Neural cell (in vitro differentiated cells): ENCODE measurements around the gene SYT2. TPM values are rescaled to one million over a fixed set of nuclear protein-coding genes. Genes with fewer than 3 reads are reported as not detected.

ENCODE experiments used
- H2AFZ ChIP-seq: fragments of 200-600, 300-800 bp; sonication (generic), shearing (Covaris generic); 2 replicates; pipeline ENCODE4 v1.6.0; 2014; ENCODE audit warnings: low read depth, mild to moderate bottlenecking, antibody characterized with exemption, low read length, moderate library complexity
- H3F3A ChIP-seq: fragments of 200-600 bp; shearing (Covaris generic); 2 replicates; pipeline ENCODE4 v1.6.1; 2016; ENCODE audit warnings: mild to moderate bottlenecking, moderate library complexity, mixed read lengths, antibody characterized with exemption, low read length; ENCODE audit not compliant: insufficient read depth, poor library complexity, severe bottlenecking
- H3K27ac ChIP-seq: fragments of 200-600, 300-800 bp; sonication (generic), shearing (Covaris generic); 2 replicates; pipeline ENCODE4 v1.5.1; 2014; ENCODE audit warnings: mild to moderate bottlenecking, low read length, moderate library complexity
- H3K27me3 ChIP-seq: fragments of 300-800, 200-600 bp; sonication (generic), shearing (Covaris generic); 2 replicates; pipeline ENCODE4 v1.6.0; 2014; ENCODE audit warnings: mild to moderate bottlenecking, low read depth, low read length, moderate library complexity; ENCODE audit not compliant: insufficient read depth
- H3K36me3 ChIP-seq: fragments of 300-800, 200-600 bp; sonication (generic), shearing (Covaris generic); 2 replicates; pipeline ENCODE4 v1.5.1; 2014; ENCODE audit warnings: mild to moderate bottlenecking, antibody characterized with exemption, low read length, moderate library complexity; ENCODE audit not compliant: insufficient read depth
- H3K4me2 ChIP-seq: fragments of 300-800, 200-600 bp; sonication (generic), shearing (Covaris generic); 2 replicates; pipeline ENCODE4 v1.6.0; 2014; ENCODE audit warnings: mild to moderate bottlenecking, low read length
- H3K4me3 ChIP-seq: fragments of 300-800, 200-600 bp; sonication (generic), shearing (Covaris generic); 2 replicates; pipeline ENCODE4 v1.5.1; 2014; ENCODE audit warnings: mild to moderate bottlenecking, low read length, moderate library complexity
- H3K79me2 ChIP-seq: fragments of 200-600 bp; shearing (Covaris generic); replicated peaks from 2 replicates; pipeline ENCODE4 v1.6.0; 2014; ENCODE audit warnings: mild to moderate bottlenecking, low read length, moderate library complexity; ENCODE audit not compliant: insufficient read depth
- H3K9ac ChIP-seq: fragments of 300-800, 200-600 bp; sonication (generic), shearing (Covaris generic); 2 replicates; pipeline ENCODE4 v1.6.1; 2016; ENCODE audit warnings: mild to moderate bottlenecking, low read length, mixed read lengths
- H3K9me2 ChIP-seq: fragments of 200-600 bp; shearing (Covaris generic); 2 replicates; pipeline ENCODE4 v1.6.1; 2016; ENCODE audit warnings: mild to moderate bottlenecking, low read length, mixed read lengths; ENCODE audit not compliant: insufficient read depth
- H3K9me3 ChIP-seq: fragments of 200-600, 300-800 bp; sonication (generic), shearing (Covaris generic); 2 replicates; pipeline ENCODE4 v1.6.1; 2016; ENCODE audit warnings: mild to moderate bottlenecking, mixed run types, low read length, moderate library complexity, mixed read lengths
- H4K20me1 ChIP-seq: fragments of 200-600 bp; shearing (Covaris generic); 2 replicates; pipeline ENCODE4 v1.6.1; 2016; ENCODE audit warnings: mild to moderate bottlenecking, mixed run types; ENCODE audit not compliant: insufficient read depth
- CTCF ChIP-seq: fragments of 450-650 bp; IDR thresholded peaks from 2 replicates; pipeline ENCODE4 v1.5.1; 2014; ENCODE audit warnings: antibody characterized with exemption, mild to moderate bottlenecking, moderate library complexity; ENCODE audit not compliant: poor library complexity, severe bottlenecking
- EP300 ChIP-seq: fragments of 450-650 bp; conservative IDR thresholded peaks from 2 replicates; pipeline ENCODE4 v1.6.1; 2014; ENCODE audit warnings: antibody characterized with exemption, mild to moderate bottlenecking, moderate library complexity; ENCODE audit not compliant: poor library complexity, severe bottlenecking
- EZH2 ChIP-seq: fragments of 200-600, 300-800 bp; shearing (Covaris generic), sonication (generic); IDR thresholded peaks from 2 replicates; pipeline ENCODE4 v1.6.1; 2014; ENCODE audit warnings: antibody characterized with exemption, low read length, borderline replicate concordance, mild to moderate bottlenecking; ENCODE audit not compliant: insufficient read depth, poor library complexity, severe bottlenecking
- MXI1 ChIP-seq: fragments of 450-650 bp; conservative IDR thresholded peaks from 2 replicates; pipeline ENCODE4 v1.6.1; 2014; ENCODE audit warnings: antibody characterized with exemption, mild to moderate bottlenecking; ENCODE audit not compliant: poor library complexity, severe bottlenecking
- POLR2AphosphoS5 ChIP-seq: IDR thresholded peaks from 2 replicates; pipeline ENCODE4 v1.6.1; 2012
- RAD21 ChIP-seq: fragments of 450-650 bp; conservative IDR thresholded peaks from 2 replicates; pipeline ENCODE4 v1.6.1; 2014; ENCODE audit warnings: antibody characterized with exemption, mild to moderate bottlenecking, moderate library complexity
- REST ChIP-seq: IDR thresholded peaks from 2 replicates; pipeline ENCODE4 v1.6.1; 2012; ENCODE audit warnings: borderline replicate concordance
- SMC3 ChIP-seq: fragments of 450-650 bp; conservative IDR thresholded peaks from 2 replicates; pipeline ENCODE4 v1.6.1; 2014; ENCODE audit warnings: antibody characterized with exemption, mild to moderate bottlenecking, moderate library complexity; ENCODE audit not compliant: poor library complexity
- TAF1 ChIP-seq: IDR thresholded peaks from 2 replicates; pipeline ENCODE4 v1.6.1; 2012; ENCODE audit warnings: low read depth
- polyA plus RNA-seq: library from polyadenylated mRNA; depleted of rRNA; stranded (reverse); fragments of >200 nt; gene quantifications from 2 replicates; pipeline ENCODE4 v1.2.3, GENCODE V29; 2014

The SYT2 gene
- polyA plus RNA-seq, 1 donor from 2014 or later = 0.04 TPM

- no peak overlapping the region for H3K27ac ChIP-seq
These were observed 132.2 kb downstream of the SYT2 start for GRCh38 chr1:202578001-202578504.

GRCh38 chr1:202577381-202577780 is 132.9 kb downstream of the SYT2 start:
- no peak overlapping the region for H3K4me3 ChIP-seq
- no peak overlapping the region for H3K27ac ChIP-seq
- no peak overlapping the region for H3K4me2 ChIP-seq
- TF ChIP-seq RAD21 (no peak), POLR2AphosphoS5 (no peak), SMC3 (no peak), CTCF (no peak), TAF1 (no peak), EP300 (no peak), REST (no peak)

More at GRCh38 chr1:202578001-202578504, 132.2 kb downstream of the SYT2 start:
- Histone ChIP-seq H2AFZ (no peak overlapping the region), H3K27me3 (peaks cover 4% of the 10 kb centered on the region), H3K4me2 (no peak overlapping the region), H3K79me2 (no peaks in the 10 kb centered on the region), H3K9me3 (no peaks in the 10 kb centered on the region), H3K4me3 (no peak overlapping the region), H3K36me3 (peaks cover 4% of the 10 kb centered on the region), H4K20me1 (no peaks in the 10 kb centered on the region), H3K9ac (no peak overlapping the region), H3K9me2 (no peaks in the 10 kb centered on the region), H3F3A (no peaks in the 10 kb centered on the region)
- no peak for TF ChIP-seq EP300
- no peak for TF ChIP-seq MXI1
- TF ChIP-seq REST = no peak
- no peak for TF ChIP-seq EZH2
- TF ChIP-seq POLR2AphosphoS5 = no peak
- no peak for TF ChIP-seq RAD21
- no peak for TF ChIP-seq SMC3
- no peak for TF ChIP-seq TAF1
- no peak for TF ChIP-seq CTCF

More at GRCh38 chr1:202577381-202577780, 132.9 kb downstream of the SYT2 start:
- Histone ChIP-seq H3K27me3 (peaks cover 4% of the 10 kb centered on the region), H2AFZ (no peak overlapping the region), H4K20me1 (no peaks in the 10 kb centered on the region), H3K9ac (no peak overlapping the region), H3K79me2 (no peaks in the 10 kb centered on the region), H3K9me2 (no peaks in the 10 kb centered on the region), H3F3A (no peaks in the 10 kb centered on the region), H3K36me3 (peaks cover 4% of the 10 kb centered on the region), H3K9me3 (no peaks in the 10 kb centered on the region)
